NCI-H748 (cell line): Measurements from ENCODE around the gene NUSAP1.
"Not testable (repeated sequence)": the region's sequence is repeated elsewhere in the genome, so short reads cannot be mapped to it uniquely, and the experiment has no call there.

Experiments
- DNase-seq: peaks from one replicate; lab custom pipeline; 2025; ENCODE audit not compliant: unreplicated experiment; lab: John Stamatoyannopoulos, UW

NUSAP1 gene

DNA sequence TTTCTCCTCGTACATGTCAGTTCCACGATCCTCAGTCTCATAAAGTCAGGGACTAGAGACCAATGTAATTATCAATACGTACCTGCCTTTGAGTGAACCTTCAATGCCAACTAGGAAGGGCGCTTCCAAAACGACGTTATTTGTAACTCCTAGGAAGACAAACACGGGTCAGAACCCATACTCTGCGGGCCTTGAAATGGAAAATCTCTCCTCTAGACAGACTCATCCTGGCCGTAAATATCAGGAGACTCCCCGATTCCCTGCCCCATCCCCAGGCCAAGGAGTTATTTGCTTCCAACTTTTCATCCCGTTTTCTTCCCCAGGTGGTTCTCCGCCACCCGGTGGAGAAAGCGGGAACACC is 868 bp upstream of the NUSAP1 start:
- DNase-seq, result no peak

DNA sequence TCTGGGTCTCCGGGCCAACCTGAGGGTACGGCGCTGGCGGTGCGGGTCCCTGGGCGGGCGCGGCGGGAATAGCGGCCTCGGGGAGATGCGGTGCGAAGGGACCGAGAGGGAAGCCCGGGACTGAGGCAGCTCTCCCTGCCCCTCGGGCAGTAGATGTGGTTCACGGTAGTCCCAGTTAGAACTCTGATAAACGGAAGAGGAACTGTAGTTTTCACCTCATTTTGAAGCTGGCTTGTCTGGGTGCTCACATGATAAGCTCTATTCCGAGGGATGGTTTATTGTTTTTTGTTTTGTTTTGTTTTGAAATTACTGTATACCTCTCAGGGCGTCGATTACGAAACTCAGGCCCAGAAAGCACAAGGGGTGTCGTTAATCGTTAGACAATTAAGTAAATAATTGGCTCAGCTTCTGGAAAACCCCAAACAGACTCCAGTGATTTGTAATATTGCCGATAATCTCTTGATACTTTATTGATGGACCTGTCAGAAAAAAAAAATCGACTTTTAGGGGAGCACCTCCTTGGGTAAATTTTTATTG is 413 bp downstream of the NUSAP1 start:
- peak; percentile 73 for DNase-seq

DNA sequence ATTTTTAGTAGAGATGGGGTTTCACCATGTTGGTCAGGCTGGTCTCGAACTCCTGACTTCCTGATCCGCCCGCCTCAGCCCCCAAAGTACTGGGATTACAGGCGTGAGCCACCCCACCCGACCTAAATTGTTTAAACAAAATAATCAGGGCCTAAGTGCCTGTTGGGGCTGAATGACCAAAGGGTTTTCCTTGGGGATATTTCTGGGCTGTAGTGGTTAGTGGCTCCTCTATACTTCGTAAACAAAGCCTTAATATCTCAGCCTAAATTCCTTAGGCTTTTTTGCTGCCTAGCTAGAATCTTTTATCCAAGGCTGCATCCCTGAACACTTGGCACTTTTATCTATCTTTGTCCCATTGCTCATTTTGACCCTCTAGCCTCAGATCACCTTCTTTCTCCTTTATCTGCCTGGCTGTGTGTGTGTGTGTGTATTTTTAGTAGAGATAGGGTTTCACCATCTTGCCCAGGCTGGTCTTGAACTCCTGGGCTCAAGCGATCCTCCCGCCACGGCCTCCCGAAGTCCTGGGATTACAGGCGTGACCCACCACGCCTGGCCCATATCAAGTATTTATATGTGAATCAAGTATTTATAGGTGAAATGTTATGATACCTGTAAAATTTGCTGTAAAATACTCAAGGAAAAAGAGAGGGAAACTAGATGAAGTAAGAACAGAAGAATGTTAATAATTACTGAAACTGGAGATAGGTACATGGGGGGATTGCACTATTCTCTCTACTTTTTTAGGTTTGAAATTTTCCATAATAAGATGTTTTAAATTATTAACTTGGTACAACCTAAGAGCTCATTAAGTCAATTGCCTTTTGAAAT is 1.8 kb downstream of the NUSAP1 start:
- DNase-seq, result peak; percentile 6

DNA sequence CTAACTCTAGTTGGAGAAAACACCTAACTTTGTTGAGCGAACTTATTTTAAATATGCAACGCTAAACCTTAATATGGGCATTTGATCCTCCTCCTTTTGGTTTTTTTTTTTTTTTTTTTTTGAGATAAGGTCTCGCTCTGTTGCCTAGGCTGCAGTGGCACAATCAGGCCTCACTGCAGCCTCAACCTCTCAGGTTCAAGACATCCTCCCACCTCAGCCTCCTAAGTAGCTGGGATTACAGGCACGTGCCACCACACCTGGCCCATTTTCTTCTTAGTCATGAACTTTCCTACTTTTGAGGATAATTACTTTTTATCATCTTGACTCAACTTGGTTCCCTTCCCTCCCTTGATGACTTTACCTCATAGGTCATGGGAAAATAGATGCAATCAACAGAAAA is 3.9 kb downstream of the NUSAP1 start:
- no peak for DNase-seq

DNA sequence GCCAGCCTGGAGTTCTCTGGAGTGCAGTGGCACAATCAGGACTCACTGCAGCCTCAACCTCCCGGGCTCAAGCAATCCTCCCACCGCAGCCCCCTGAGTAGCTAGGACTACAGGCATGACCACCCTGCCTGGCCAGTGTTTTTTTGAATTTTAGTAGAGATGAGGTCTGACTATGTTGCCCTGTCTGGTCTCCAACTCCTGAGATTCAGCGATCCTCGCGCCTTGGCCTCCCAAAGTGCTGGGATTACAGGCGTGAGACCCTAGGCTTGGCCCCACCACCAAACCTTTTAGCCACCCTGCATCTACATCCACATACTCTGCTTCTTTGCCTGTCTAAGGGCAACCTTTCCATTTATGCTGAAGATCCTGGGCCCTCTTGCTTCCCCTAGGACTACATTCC is 4.4 kb downstream of the NUSAP1 start:
- DNase-seq, result no peak

DNA sequence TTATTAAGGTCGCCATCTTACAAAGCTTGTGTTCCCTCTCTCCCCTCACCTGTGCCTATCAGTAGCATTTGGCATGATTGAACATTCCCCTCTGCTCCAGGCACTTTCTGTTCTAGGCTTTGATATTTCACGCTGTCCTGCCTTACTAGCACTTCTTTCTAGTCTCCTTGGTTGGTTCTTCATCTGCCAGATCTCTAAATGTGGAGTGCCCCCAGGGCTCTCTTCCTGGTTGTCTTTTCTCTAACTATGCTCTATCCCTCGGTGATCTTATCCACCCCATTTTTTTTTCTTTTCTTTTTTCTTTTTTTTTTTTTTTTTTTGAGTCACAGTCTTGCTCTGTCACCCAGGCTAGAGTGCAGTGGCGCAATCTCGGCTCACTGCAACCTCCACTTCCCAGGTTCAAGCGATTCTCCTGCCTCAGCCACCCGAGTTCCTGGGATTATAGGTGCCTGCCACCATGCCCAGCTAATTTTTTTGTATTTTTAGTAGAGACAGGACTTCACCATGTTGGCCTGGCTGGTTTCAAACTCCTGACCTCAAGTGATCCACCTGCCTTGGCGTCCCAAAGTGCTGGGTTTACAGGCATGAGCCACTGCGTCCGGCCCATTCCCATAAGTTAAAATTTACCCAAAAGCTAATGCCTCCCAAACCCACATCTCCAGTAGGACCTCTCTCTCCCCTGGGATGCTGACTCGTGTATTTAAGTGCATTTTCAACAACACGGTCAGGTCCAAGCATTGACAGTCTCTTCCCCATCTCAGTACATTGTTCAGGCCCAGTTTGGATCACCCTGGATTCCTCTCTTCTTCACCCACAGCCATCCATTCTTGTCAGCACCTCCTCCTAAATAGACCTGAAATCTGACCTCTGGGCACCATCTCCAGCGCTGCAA is 5.2 kb downstream of the NUSAP1 start:
- no peak for DNase-seq

DNA sequence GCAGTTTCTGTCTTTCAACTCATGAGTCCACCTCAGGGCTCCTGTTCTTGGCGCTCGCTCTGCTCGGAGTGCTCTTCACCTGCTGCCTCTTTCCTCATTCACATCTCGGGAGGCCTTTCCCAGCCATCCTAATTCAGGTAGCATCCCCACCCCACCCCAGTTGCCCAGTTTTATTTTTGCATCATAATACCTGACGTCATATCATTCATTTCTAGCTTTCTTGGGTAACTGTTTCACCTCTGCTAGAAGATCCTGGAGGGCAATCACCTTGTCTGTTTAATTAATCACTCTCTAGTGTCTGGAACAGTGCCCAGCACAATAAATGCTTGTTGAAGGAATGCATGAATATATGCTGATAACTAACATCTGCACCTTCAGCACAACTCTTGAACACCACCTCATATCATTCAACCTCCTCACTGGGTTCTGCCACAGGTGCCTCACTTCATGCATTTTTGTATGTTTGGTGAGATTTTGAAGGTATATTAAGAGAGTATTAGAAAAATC is 7.6 kb downstream of the NUSAP1 start:
- no peak for DNase-seq

DNA sequence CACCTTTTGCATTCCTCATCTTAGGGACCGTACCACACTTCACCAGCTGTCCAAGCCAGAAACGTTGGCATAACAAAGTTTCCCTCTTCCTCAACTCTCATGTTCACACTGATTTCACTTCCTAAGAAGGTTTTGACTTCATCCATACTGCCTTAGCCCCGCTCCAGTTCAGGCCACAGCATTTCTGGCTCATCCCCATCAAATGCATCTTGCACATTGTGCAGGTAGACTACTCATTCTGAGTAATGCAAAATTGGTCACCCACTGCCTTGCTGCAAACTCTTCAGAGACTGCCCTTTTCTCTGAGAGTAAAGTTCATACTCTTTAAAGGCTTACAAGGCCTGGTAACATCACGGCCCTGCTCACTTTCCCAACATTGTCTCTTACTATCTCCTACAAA is 8.8 kb downstream of the NUSAP1 start:
- DNase-seq, result no peak

DNA sequence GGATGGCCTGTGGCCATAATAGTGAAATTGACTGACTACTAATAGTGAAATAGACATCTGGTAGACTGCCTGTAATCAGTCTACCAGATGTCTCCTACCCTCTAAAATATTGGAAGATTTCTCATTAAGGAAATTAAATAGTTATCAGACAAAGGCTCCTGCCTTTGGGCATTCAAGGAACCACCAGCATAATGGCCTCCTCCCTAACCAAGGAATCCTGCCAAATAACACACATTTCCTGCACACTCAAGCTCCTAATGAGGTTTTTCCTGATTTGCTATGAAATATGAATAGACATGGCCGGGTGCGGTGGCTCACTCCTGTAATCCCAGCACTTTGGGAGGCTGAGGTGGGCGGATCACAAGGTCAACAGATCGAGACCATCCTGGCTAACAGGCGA is 14.6 kb downstream of the NUSAP1 start:
- no peak for DNase-seq

DNA sequence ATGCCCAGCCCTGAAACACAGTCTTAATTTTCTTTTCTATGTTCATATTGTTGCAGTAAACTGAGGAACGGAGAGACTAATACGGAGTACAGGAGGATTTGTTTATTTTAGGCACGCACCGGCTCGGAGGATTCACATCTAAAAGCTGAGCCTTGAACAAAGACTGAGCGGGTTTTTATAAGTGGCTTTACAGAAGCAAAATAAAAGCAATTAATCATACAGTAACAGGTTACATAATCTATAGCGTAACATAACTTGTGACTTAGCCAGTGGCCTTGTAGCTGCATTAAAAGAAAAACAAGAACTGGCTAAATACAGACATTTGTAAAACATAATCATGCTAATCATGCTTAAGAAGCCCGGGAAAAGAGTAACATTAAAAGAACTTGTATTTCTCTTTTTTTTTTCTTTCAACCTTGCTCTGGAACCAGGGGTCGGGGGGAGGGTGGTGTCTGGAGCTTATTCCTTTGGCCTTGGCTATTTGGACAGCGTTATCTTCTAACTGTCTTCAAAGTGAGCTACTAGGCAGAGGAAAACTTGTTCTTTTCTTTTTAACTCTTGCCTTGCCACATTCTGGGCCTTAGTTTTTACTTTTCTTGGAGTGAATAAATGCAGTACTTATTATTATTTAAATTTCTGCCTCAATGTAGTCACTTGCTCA is 17.5 kb downstream of the NUSAP1 start:
- DNase-seq, result no peak

DNA sequence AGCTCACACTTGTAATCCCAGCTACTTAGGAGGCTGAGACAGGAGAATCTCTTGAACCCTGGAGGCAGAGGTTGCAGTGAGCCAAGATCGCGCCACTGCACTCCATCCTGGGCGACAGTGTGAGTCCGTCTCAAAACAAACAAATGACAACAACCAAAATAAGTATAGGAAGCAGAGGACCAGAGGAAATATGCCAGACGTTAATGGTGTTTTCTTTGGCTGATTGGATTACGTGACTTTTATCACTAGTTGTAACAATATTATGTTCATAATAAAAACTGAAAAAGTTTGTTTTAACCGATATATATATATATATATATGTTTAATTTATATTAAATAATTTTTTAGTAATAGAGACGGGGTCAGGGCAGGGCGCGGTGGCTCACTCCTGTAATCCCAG is 21.7 kb downstream of the NUSAP1 start:
- no peak for DNase-seq

DNA sequence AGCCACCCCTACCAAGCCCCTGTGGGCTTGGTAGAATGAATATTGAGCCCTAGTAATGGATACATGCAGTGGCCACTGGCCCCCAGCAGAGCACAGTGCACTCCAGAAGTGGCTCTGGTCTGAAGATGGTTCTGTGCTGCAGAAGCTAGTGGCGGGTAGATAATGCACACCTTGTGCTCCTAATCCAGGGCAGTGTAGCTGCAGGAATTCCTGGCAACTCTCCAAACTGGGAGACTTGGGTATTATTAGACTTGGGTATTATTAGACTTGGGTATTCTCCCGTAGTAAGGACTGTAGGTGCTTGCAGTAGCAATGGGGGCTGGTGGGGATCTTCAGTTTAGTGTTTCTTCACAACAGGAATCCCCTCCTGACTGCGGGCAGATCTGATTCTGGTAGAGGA is 34.7 kb downstream of the NUSAP1 start:
- no peak for DNase-seq

DNA sequence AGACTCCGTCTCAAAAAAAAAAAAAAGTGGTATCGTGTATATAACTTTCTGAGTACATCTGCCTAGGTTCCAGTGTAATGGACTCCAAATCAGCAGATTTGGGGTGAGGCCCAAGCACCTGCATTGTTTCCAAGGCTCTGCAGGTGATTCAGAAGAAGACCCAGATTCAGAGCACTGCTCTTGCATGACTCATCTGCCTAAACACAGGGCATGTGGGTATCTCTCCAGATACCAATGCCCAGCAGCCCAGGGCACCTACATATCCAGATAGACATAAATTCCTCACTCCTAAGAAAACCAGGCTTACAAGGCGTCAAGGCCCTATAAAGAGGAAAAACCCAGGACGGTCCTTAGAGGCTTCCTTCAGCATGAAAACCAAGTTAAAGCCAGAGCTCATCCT is 45.3 kb downstream of the NUSAP1 start:
- DNase-seq, result no peak

DNA sequence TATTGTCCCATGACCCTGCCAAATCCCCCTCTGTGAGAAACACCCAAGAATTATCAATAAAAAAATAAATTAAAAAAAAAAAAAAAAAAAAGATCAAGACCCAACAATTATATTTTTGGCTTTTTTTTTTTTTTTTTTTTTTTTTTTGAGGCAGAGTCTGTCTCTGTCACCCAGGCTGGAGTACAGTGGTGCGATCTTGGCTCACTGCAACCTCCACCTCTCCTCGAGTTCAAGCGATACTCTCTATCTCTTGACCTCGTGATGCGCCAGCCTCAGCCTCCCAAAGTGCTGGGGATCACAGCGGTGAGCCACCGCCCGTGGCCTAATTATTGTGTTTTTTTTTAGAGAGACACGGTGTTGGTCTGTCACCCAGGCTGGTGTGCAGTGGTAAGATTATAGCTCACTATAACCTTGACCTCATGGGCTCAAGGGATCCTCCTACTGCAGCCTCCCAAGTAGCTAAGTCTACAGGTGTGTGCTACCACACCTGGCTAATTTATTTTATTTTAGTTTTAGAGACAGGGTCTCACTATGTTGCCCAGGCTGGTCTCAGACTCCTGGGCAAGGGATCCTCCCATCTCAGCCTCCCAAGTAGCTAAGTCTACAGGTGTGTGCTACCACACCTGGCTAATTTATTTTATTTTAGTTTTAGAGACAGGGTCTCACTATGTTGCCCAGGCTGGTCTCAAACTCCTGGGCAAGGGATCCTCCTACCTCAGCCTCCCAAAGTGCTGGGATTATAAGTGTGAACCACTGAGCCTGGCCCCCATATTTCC is 51.5 kb downstream of the NUSAP1 start:
- not testable (repeated sequence) for DNase-seq

DNA sequence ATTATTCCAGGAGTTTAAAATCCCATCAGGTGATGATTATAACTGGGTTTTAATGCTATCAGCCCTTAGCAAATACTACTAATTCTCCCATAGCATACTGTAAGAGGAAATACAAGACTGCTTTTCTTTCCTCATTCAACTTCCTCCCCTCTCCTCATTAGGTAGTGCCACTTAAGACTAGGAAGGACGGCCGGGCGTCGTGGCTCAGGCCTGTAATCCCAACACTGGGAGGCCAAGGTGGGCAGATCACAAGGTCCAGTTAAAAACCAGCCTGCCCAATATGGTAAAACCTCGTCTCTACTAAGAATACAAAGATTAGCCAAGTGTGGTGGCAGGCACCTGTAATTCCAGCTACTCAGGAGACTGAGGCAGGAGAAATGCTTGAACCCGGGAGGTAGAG is 55.0 kb downstream of the NUSAP1 start:
- no peak for DNase-seq

DNA sequence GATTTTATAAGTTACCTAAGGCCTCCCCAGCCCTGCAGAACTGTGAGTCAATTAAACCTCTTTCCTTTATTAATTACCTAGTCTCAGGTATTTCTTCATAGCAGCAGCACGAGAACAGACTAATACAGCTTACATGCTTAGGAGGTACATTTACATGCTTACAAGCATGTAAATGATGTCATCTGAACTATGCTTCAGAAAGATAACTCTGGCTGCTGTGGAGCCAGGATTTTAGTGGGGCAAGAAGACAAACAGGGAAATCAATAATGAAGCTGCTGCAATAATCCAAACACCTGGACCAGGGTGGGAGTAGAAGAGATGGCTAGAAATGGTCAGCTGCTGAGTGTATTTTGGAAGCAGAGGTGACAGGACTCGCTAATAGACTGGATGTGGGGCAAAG is 60.0 kb downstream of the NUSAP1 start:
- no peak for DNase-seq

DNA sequence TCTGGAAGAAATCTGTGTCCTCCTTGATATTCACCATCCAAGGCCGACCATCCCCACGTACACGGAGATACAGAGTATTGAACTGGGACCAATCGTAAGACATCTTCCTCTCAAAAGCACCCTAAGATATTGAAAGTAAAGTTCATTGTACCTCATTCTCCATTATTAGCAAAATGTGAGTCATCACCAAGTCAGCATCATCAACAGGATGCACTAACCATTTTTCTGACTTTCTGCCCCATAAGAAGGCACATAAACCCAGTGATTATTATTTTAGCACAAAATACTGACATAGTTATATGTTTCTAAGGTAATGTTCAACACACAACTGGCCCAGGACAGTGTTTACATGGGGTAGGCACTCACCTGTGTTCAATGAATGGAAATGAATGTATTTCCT is 62.2 kb downstream of the NUSAP1 start:
- no peak for DNase-seq

DNA sequence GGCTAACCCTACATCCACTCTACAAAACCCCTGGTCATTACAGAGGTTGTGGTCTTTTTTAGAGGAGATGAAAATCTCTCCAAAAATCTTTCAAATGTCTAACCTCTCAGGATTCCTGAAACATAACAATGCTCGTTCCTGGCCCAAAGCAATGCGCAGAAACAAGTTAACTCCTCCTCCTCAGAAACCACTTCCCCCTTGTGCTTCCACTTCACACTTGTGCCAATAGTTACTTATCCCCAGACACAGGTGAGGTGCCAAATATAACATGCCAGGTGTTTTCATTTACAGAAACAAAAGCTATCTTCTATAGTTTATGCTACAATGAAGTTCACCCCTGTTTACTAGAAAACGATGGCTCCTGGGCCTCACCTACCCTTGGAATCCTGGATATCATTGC is 63.4 kb downstream of the NUSAP1 start:
- DNase-seq, result no peak

DNA sequence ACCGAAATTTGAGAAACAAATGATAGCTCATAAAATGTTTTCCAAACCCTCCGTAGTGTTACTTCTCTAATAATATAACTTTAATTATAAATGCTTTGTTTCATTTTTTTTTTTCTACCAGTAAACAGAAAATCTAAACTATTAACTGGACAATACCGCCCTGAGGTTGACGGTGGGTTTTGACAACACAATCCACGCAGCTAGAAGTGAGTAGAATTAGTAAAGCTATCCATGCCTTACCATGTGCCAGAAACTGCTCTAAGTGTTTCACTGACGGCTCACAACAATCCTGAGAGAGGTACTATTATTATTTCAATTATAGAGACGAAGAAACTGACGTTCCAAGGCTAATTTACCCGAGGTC is 69.2 kb downstream of the NUSAP1 start:
- no peak for DNase-seq

DNA sequence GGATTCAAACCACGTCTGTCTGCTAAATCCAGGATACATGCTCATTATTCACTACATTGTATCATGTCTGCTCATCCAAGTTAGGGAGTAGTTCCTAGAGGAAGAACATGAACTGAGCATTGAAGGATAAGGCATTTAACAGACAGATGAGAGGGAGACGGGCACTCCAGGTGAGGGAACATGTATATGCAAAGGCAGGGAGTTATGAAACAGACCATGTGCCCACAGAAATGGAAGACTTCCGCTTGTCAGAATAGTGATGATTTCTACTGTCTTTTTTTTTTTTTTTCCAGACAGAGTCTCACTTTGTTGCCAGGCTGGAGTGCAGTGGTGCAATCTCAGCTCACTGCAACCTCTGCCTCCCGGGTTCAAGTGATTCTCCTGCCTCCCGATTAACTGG is 74.7 kb downstream of the NUSAP1 start:
- no peak for DNase-seq

DNA sequence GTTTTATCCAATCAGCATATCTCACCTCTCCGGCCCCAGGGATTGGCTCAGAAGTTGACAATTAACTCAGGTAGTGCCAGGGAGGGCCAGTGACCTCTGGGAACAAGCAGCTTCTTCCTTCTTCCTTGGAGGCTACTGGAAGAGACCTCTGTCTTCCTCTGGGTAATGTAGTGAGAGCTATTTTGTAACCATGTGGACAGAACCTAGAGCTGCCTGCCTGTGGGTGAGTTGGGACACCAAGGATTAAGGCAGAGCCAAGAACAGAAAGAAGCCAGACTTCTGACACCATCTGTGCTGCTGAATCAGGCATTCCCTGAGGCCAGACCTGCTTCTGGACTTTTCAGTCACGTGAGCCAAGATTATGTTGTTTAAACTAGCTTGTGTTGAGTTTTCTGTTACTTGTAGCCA is 75.6 kb downstream of the NUSAP1 start:
- DNase-seq, result no peak
